HEK293 (cell line): ENCODE measurements around the gene UTP15.
A peak's percentile ranks its signal among the peaks of the same experiment; 100 is the strongest.

Experiments
- EGR2 ChIP-seq: fragments of 450-650 bp; formaldehyde crosslinking; IDR thresholded peaks from 2 replicates; pipeline ENCODE4 v1.5.1; 2016; ENCODE audit warnings: low read depth, missing biosample characterization, missing genetic modification characterization
- GLIS2 ChIP-seq: fragments of 450-650 bp; formaldehyde crosslinking; IDR thresholded peaks from 2 replicates; pipeline ENCODE4 v1.5.1; 2016; ENCODE audit warnings: missing biosample characterization, missing genetic modification characterization
- KLF16 ChIP-seq: fragments of 450-650 bp; formaldehyde crosslinking; IDR thresholded peaks from 2 replicates; pipeline ENCODE4 v1.5.1; 2017; ENCODE audit warnings: missing biosample characterization, missing genetic modification characterization
- KLF9 ChIP-seq: fragments of 450-650 bp; formaldehyde crosslinking; IDR thresholded peaks from 2 replicates; pipeline ENCODE4 v1.5.1; 2016; ENCODE audit warnings: missing biosample characterization, missing genetic modification characterization, low read depth
- MZF1 ChIP-seq: fragments of 450-650 bp; formaldehyde crosslinking; IDR thresholded peaks from 2 replicates; pipeline ENCODE4 v1.5.1; 2017; ENCODE audit warnings: missing biosample characterization, missing genetic modification characterization, borderline replicate concordance
- OVOL3 ChIP-seq: fragments of 450-650 bp; formaldehyde crosslinking; IDR thresholded peaks from 2 replicates; pipeline ENCODE4 v1.5.1; 2016; ENCODE audit warnings: missing biosample characterization, missing genetic modification characterization
- PRDM1 ChIP-seq: fragments of 450-650 bp; formaldehyde crosslinking; IDR thresholded peaks from 2 replicates; pipeline ENCODE4; 2016; ENCODE audit warnings: missing biosample characterization, missing genetic modification characterization
- SCRT2 ChIP-seq: fragments of 450-650 bp; formaldehyde crosslinking; IDR thresholded peaks from 2 replicates; pipeline ENCODE4 v1.5.1; 2016; ENCODE audit warnings: missing biosample characterization, missing genetic modification characterization
- WT1 ChIP-seq: fragments of 450-650 bp; formaldehyde crosslinking; IDR thresholded peaks from 2 replicates; pipeline ENCODE4 v1.5.1; 2016; ENCODE audit warnings: missing biosample characterization, missing genetic modification characterization
- YY1 ChIP-seq: fragments of 450-650 bp; formaldehyde crosslinking; IDR thresholded peaks from 2 replicates; pipeline ENCODE4 v1.5.1; 2018; ENCODE audit warnings: missing biosample characterization, missing genetic modification characterization
- ZBTB20 ChIP-seq: fragments of 450-650 bp; formaldehyde crosslinking; IDR thresholded peaks from 2 replicates; pipeline ENCODE4 v1.5.1; 2016; ENCODE audit warnings: missing biosample characterization, missing genetic modification characterization
- ZBTB26 ChIP-seq: fragments of 450-650 bp; formaldehyde crosslinking; optimal IDR thresholded peaks from 2 replicates; pipeline ENCODE3; 2016; ENCODE audit warnings: missing biosample characterization, mild to moderate bottlenecking, missing genetic modification characterization
- ZBTB48 ChIP-seq: fragments of 450-650 bp; formaldehyde crosslinking; IDR thresholded peaks from 2 replicates; pipeline ENCODE4 v1.5.1; 2016; ENCODE audit warnings: missing biosample characterization, missing genetic modification characterization
- ZBTB7A ChIP-seq: fragments of 450-650 bp; formaldehyde crosslinking; IDR thresholded peaks from 2 replicates; pipeline ENCODE4 v1.5.1; 2016; ENCODE audit warnings: low read depth, missing biosample characterization, missing genetic modification characterization
- ZFP69B ChIP-seq: fragments of 450-650 bp; formaldehyde crosslinking; IDR thresholded peaks from 2 replicates; pipeline ENCODE4 v1.5.1; 2016; ENCODE audit warnings: missing biosample characterization, missing genetic modification characterization
- ZNF10 ChIP-seq: fragments of 450-650 bp; formaldehyde crosslinking; IDR thresholded peaks from 2 replicates; pipeline ENCODE4 v1.5.1; 2017; ENCODE audit warnings: missing biosample characterization, missing genetic modification characterization
- ZNF112 ChIP-seq: fragments of 450-650 bp; formaldehyde crosslinking; IDR thresholded peaks from 2 replicates; pipeline ENCODE4 v1.5.0; 2017; ENCODE audit warnings: missing biosample characterization, missing genetic modification characterization
- ZNF114 ChIP-seq: fragments of 450-650 bp; formaldehyde crosslinking; IDR thresholded peaks from 2 replicates; pipeline ENCODE4 v1.5.0; 2017; ENCODE audit warnings: missing biosample characterization, missing genetic modification characterization
- ZNF132 ChIP-seq: fragments of 450-650 bp; formaldehyde crosslinking; IDR thresholded peaks from 2 replicates; pipeline ENCODE4 v1.5.1; 2017; ENCODE audit warnings: missing biosample characterization, missing genetic modification characterization, borderline replicate concordance
- ZNF140 ChIP-seq: fragments of 450-650 bp; formaldehyde crosslinking; IDR thresholded peaks from 2 replicates; pipeline ENCODE4 v1.5.1; 2016; ENCODE audit warnings: missing biosample characterization, missing genetic modification characterization
- ZNF366 ChIP-seq: fragments of 450-650 bp; formaldehyde crosslinking; conservative IDR thresholded peaks from 2 replicates; pipeline ENCODE4 v1.5.1; 2016; ENCODE audit warnings: missing biosample characterization, missing genetic modification characterization
- ZNF529 ChIP-seq: fragments of 450-650 bp; formaldehyde crosslinking; IDR thresholded peaks from 2 replicates; pipeline ENCODE4 v1.5.1; 2017; ENCODE audit warnings: missing genetic modification characterization, missing biosample characterization; ENCODE audit not compliant: insufficient replicate concordance
- ZNF596 ChIP-seq: fragments of 450-650 bp; IDR thresholded peaks from 2 replicates; pipeline ENCODE4 v1.5.0; 2018; ENCODE audit warnings: missing biosample characterization, mild to moderate bottlenecking, missing genetic modification characterization, moderate library complexity
- ZNF600 ChIP-seq: fragments of 450-650 bp; formaldehyde crosslinking; IDR thresholded peaks from 2 replicates; pipeline ENCODE4 v1.5.1; 2016; ENCODE audit warnings: missing biosample characterization, missing genetic modification characterization
- ZNF610 ChIP-seq: fragments of 450-650 bp; formaldehyde crosslinking; IDR thresholded peaks from 2 replicates; pipeline ENCODE4 v1.5.1; 2016; ENCODE audit warnings: missing biosample characterization, missing genetic modification characterization, borderline replicate concordance
- ZSCAN16 ChIP-seq: fragments of 450-650 bp; formaldehyde crosslinking; IDR thresholded peaks from 2 replicates; pipeline ENCODE4 v1.5.1; 2016; ENCODE audit warnings: missing biosample characterization, missing genetic modification characterization
- ZXDB ChIP-seq: fragments of 450-650 bp; formaldehyde crosslinking; IDR thresholded peaks from 2 replicates; pipeline ENCODE4 v1.5.1; 2016; ENCODE audit warnings: missing biosample characterization, missing genetic modification characterization
- TF ChIP-seq, protein P1 (sequence below): fragments of 450-650 bp; formaldehyde crosslinking; IDR thresholded peaks from 2 replicates; pipeline ENCODE4 v1.5.1; 2016; ENCODE audit warnings: missing biosample characterization, missing genetic modification characterization
- TF ChIP-seq, protein P2 (sequence below): fragments of 450-650 bp; formaldehyde crosslinking; IDR thresholded peaks from 2 replicates; pipeline ENCODE4 v1.5.1; 2016; ENCODE audit warnings: missing biosample characterization, missing genetic modification characterization
- TF ChIP-seq, protein P3 (sequence below): fragments of 450-650 bp; formaldehyde crosslinking; IDR thresholded peaks from 2 replicates; pipeline ENCODE4 v1.5.1; 2016; ENCODE audit warnings: missing biosample characterization, missing genetic modification characterization
- TF ChIP-seq, protein P4 (sequence below): fragments of 450-650 bp; formaldehyde crosslinking; IDR thresholded peaks from 2 replicates; pipeline ENCODE4 v1.5.1; 2016; ENCODE audit warnings: missing biosample characterization, missing genetic modification characterization

UTP15 gene

DNA sequence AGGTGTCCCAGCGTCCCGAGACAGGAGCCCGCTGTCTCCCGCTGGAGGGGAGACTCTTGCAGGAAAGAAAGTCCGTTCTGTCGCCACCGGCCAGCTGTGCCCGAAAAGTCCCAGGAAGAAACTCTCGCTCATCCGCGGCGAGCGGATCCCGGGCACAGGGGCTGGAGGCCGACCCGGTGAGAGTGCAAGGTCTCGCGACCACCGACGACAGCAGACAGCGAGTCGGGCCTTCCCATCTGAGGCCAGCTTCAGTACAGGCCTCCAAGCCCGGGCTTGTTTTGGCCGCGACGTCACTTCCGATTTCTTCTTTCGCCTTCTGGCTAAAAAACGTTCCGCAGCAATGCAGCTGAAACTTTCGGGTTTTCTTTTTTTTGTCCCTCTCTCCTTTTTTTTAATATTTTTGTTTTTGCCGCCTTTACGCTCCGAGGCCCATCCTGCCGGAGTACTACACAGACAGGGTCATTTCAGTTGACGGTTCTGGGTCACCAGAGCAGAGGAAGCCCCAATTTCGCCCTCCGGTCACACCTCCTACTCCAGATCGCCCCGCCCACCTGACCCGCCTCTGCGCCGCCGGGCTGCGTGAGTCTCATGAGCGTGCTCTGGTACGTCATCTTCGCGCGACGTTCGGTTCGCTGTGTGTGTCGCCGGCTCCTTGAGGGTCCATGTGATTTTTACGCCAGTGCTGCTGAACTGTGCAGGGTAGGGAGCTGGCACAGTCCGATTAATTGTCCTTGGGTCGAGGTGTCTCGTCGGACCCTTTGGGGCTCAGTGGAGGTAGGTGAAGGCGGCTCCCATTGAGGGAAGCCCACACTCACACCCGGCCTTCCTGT, at the start of gene UTP15, which contains the start of gene ANKRA2 (continued):
- no peak for TF ChIP-seq ZNF132 (tag by site-specific recombination)
- TF ChIP-seq, protein P1, sequence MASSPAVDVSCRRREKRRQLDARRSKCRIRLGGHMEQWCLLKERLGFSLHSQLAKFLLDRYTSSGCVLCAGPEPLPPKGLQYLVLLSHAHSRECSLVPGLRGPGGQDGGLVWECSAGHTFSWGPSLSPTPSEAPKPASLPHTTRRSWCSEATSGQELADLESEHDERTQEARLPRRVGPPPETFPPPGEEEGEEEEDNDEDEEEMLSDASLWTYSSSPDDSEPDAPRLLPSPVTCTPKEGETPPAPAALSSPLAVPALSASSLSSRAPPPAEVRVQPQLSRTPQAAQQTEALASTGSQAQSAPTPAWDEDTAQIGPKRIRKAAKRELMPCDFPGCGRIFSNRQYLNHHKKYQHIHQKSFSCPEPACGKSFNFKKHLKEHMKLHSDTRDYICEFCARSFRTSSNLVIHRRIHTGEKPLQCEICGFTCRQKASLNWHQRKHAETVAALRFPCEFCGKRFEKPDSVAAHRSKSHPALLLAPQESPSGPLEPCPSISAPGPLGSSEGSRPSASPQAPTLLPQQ (tag by site-specific recombination), result 0 out of 2 replicates have a peak, but pooled peaks have one; percentile 46
- TF ChIP-seq ZNF529 (tag by site-specific recombination), result no peak
- peak; percentile 98 for TF ChIP-seq ZNF600
- TF ChIP-seq ZBTB48 (tag by site-specific recombination), result peak; percentile 76
- TF ChIP-seq, protein P2, sequence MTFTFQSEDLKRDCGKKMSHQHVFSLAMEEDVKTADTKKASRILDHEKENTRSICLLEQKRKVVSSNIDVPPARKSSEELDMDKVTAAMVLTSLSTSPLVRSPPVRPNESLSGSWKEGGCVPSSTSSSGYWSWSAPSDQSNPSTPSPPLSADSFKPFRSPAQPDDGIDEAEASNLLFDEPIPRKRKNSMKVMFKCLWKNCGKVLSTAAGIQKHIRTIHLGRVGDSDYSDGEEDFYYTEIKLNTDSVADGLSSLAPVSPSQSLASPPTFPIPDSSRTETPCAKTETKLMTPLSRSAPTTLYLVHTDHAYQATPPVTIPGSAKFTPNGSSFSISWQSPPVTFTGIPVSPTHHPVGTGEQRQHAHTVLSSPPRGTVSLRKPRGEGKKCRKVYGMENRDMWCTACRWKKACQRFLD, result peak; percentile 96
- TF ChIP-seq ZNF10 (tag by site-specific recombination), result peak; percentile 93
- no peak for TF ChIP-seq ZNF114
- TF ChIP-seq ZNF596 (tag by site-specific recombination), result no peak
- TF ChIP-seq OVOL3 (tag by site-specific recombination), result no peak
- TF ChIP-seq ZBTB7A (tag by site-specific recombination), result no peak
- peak; percentile 87 for TF ChIP-seq PRDM1 (tag by site-specific recombination)
- TF ChIP-seq EGR2 (tag by site-specific recombination), result peak; percentile 93
- 0 out of 2 replicates have a peak, but pooled peaks have one; percentile 11 for TF ChIP-seq MZF1 (tag by site-specific recombination)
- no peak for TF ChIP-seq YY1 (tag by site-specific recombination)
- TF ChIP-seq ZXDB (tag by site-specific recombination), result peak; percentile 93
- no peak for TF ChIP-seq ZNF112 (tag by site-specific recombination)
- peak; percentile 46 for TF ChIP-seq ZFP69B
- 0 out of 2 replicates have a peak, but pooled peaks have one; percentile 8 for TF ChIP-seq WT1 (tag by site-specific recombination)
- TF ChIP-seq ZNF610, result peak; percentile 39; the same call in 1 of the 2 replicates
- 0 out of 2 replicates have a peak, but pooled peaks have one; percentile 8 for TF ChIP-seq ZBTB20 (tag by site-specific recombination)
- peak; percentile 82 for TF ChIP-seq KLF16 (tag by site-specific recombination)
- TF ChIP-seq, protein P3, sequence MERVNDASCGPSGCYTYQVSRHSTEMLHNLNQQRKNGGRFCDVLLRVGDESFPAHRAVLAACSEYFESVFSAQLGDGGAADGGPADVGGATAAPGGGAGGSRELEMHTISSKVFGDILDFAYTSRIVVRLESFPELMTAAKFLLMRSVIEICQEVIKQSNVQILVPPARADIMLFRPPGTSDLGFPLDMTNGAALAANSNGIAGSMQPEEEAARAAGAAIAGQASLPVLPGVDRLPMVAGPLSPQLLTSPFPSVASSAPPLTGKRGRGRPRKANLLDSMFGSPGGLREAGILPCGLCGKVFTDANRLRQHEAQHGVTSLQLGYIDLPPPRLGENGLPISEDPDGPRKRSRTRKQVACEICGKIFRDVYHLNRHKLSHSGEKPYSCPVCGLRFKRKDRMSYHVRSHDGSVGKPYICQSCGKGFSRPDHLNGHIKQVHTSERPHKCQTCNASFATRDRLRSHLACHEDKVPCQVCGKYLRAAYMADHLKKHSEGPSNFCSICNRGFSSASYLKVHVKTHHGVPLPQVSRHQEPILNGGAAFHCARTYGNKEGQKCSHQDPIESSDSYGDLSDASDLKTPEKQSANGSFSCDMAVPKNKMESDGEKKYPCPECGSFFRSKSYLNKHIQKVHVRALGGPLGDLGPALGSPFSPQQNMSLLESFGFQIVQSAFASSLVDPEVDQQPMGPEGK (tag by site-specific recombination), result peak; percentile 62
- no peak for TF ChIP-seq ZSCAN16 (tag by site-specific recombination)
- TF ChIP-seq ZNF140 (tag by site-specific recombination), result no peak
- TF ChIP-seq KLF9, result peak; percentile 99
- TF ChIP-seq ZBTB26 (tag by site-specific recombination), result peak; percentile 51
- TF ChIP-seq ZNF366, result peak; percentile 42; the same call in 1 of the 2 replicates
- peak; percentile 90 for TF ChIP-seq SCRT2
- peak; percentile 53; the same call in 1 of the 2 replicates for TF ChIP-seq GLIS2 (tag by site-specific recombination)
- TF ChIP-seq, protein P4, sequence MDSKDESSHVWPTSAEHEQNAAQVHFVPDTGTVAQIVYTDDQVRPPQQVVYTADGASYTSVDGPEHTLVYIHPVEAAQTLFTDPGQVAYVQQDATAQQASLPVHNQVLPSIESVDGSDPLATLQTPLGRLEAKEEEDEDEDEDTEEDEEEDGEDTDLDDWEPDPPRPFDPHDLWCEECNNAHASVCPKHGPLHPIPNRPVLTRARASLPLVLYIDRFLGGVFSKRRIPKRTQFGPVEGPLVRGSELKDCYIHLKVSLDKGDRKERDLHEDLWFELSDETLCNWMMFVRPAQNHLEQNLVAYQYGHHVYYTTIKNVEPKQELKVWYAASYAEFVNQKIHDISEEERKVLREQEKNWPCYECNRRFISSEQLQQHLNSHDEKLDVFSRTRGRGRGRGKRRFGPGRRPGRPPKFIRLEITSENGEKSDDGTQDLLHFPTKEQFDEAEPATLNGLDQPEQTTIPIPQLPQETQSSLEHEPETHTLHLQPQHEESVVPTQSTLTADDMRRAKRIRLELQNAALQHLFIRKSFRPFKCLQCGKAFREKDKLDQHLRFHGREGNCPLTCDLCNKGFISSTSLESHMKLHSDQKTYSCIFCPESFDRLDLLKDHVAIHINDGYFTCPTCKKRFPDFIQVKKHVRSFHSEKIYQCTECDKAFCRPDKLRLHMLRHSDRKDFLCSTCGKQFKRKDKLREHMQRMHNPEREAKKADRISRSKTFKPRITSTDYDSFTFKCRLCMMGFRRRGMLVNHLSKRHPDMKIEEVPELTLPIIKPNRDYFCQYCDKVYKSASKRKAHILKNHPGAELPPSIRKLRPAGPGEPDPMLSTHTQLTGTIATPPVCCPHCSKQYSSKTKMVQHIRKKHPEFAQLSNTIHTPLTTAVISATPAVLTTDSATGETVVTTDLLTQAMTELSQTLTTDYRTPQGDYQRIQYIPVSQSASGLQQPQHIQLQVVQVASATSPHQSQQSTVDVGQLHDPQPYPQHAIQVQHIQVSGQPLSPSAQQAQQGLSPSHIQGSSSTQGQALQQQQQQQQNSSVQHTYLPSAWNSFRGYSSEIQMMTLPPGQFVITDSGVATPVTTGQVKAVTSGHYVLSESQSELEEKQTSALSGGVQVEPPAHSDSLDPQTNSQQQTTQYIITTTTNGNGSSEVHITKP (tag by site-specific recombination), result peak; percentile 88
